ENCODE results near the gene PRSS8.

DNA sequence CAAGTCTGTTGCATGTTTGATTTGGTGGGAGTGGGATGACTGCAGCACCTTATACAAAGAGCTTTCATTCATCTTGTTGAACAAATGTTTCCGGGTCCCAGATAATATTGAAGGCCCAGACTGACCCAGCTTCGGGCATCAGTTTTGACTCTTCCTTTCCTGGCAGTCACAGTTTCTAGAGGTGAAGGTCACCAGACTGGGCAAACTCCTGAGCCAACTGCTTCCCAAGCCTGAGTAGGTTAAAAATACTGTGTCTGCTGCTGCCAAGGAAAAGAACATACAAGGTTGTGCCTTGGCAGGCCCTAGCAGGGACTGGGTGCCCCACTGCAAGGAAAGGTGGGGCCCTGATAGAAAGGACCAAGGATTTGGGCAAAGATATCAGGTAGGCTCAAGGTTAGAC is 22.8 kb downstream of the PRSS8 start:
- TF ChIP-seq, protein P1, sequence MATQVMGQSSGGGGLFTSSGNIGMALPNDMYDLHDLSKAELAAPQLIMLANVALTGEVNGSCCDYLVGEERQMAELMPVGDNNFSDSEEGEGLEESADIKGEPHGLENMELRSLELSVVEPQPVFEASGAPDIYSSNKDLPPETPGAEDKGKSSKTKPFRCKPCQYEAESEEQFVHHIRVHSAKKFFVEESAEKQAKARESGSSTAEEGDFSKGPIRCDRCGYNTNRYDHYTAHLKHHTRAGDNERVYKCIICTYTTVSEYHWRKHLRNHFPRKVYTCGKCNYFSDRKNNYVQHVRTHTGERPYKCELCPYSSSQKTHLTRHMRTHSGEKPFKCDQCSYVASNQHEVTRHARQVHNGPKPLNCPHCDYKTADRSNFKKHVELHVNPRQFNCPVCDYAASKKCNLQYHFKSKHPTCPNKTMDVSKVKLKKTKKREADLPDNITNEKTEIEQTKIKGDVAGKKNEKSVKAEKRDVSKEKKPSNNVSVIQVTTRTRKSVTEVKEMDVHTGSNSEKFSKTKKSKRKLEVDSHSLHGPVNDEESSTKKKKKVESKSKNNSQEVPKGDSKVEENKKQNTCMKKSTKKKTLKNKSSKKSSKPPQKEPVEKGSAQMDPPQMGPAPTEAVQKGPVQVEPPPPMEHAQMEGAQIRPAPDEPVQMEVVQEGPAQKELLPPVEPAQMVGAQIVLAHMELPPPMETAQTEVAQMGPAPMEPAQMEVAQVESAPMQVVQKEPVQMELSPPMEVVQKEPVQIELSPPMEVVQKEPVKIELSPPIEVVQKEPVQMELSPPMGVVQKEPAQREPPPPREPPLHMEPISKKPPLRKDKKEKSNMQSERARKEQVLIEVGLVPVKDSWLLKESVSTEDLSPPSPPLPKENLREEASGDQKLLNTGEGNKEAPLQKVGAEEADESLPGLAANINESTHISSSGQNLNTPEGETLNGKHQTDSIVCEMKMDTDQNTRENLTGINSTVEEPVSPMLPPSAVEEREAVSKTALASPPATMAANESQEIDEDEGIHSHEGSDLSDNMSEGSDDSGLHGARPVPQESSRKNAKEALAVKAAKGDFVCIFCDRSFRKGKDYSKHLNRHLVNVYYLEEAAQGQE (IDR thresholded peaks at IDR 0.05; ENCODE audit: borderline replicate concordance), result no peak
- TF ChIP-seq, protein P2, sequence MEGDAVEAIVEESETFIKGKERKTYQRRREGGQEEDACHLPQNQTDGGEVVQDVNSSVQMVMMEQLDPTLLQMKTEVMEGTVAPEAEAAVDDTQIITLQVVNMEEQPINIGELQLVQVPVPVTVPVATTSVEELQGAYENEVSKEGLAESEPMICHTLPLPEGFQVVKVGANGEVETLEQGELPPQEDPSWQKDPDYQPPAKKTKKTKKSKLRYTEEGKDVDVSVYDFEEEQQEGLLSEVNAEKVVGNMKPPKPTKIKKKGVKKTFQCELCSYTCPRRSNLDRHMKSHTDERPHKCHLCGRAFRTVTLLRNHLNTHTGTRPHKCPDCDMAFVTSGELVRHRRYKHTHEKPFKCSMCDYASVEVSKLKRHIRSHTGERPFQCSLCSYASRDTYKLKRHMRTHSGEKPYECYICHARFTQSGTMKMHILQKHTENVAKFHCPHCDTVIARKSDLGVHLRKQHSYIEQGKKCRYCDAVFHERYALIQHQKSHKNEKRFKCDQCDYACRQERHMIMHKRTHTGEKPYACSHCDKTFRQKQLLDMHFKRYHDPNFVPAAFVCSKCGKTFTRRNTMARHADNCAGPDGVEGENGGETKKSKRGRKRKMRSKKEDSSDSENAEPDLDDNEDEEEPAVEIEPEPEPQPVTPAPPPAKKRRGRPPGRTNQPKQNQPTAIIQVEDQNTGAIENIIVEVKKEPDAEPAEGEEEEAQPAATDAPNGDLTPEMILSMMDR (IDR thresholded peaks at IDR 0.05; ENCODE audit: poor library complexity, severe bottlenecking), result no peak
- TF ChIP-seq EZH2 (IDR thresholded peaks at IDR 0.05; ENCODE audit: borderline replicate concordance, insufficient read depth, low read length, poor library complexity, severe bottlenecking) (no peak), TAF1 (IDR thresholded peaks at IDR 0.05; ENCODE audit: low read depth) (no peak), EP300 (conservative IDR thresholded peaks at IDR 0.05; ENCODE audit: poor library complexity, severe bottlenecking) (no peak), POLR2AphosphoS5 (IDR thresholded peaks at IDR 0.05) (no peak)

Data from neural cell (in vitro differentiated cells).